Kidney epithelial cell (primary cell): ENCODE data around the gene MADCAM1. TPM values are rescaled to one million over a fixed set of nuclear protein-coding genes. Genes with fewer than 3 reads are reported as not detected.

Experiments
- DNase-seq: peaks from one replicate; pipeline ENCODE4 v3.0.0-alpha.2; 2010; ENCODE audit warnings: low read depth
- H3K27me3 ChIP-seq: 2 replicates; pipeline ENCODE4 v1.6.0; 2011; ENCODE audit warnings: low read length; ENCODE audit not compliant: control insufficient read depth, insufficient read depth
- H3K36me3 ChIP-seq: 2 replicates; pipeline ENCODE4 v1.5.1; 2011; ENCODE audit warnings: low read length; ENCODE audit not compliant: control insufficient read depth, insufficient read depth
- H3K4me3 ChIP-seq: 2 replicates; pipeline ENCODE4 v1.5.1; 2011; ENCODE audit warnings: low read depth, mild to moderate bottlenecking, control low read depth, low read length
- CTCF ChIP-seq: IDR thresholded peaks from 2 replicates; pipeline ENCODE4 v1.5.1; 2011; ENCODE audit warnings: mild to moderate bottlenecking, moderate library complexity, low read length, control low read depth, inconsistent platforms; ENCODE audit not compliant: insufficient read depth, poor library complexity, severe bottlenecking
- total RNA-seq: library from RNA; depleted of rRNA; stranded (reverse); fragments of >200 nt; gene quantifications from 2 replicates; pipeline ENCODE4 v1.2.3, GENCODE V29; 2015

The MADCAM1 gene
- total RNA-seq, 1 donor from 2014 or later, result 0.46 TPM

GRCh38 chr19:489418-490196, 6.7 kb upstream of the MADCAM1 start:
- TF ChIP-seq CTCF, result no peak
- no peak for DNase-seq
- H3K4me3 ChIP-seq, result peak overlapping the region; percentile 88

GRCh38 chr19:491146-491741, 5.0 kb upstream of the MADCAM1 start:
- Histone ChIP-seq H3K27me3 (peaks cover 9% of the 10 kb centered on the region), H3K4me3 (no peak overlapping the region), H3K36me3 (no peaks in the 10 kb centered on the region)
- no peak for TF ChIP-seq CTCF
- no peak for DNase-seq

More at GRCh38 chr19:489418-490196, 6.7 kb upstream of the MADCAM1 start:
- peaks cover 9% of the 10 kb centered on the region for H3K27me3 ChIP-seq
- H3K36me3 ChIP-seq, result no peaks in the 10 kb centered on the region

GRCh38 chr19:492091-492531, 4.2 kb upstream of the MADCAM1 start:
- no peak for DNase-seq
- Histone ChIP-seq H3K36me3 (no peaks in the 10 kb centered on the region), H3K4me3 (no peak overlapping the region), H3K27me3 (peaks cover 11% of the 10 kb centered on the region)
- TF ChIP-seq CTCF, result no peak

- no peak for TF ChIP-seq CTCF
- H3K4me3 ChIP-seq, result no peak overlapping the region
- H3K36me3 ChIP-seq, result no peaks in the 10 kb centered on the region
- no peak for DNase-seq
- H3K27me3 ChIP-seq, result peaks cover 24% of the 10 kb centered on the region
These were observed 2.7 kb upstream of the MADCAM1 start for GRCh38 chr19:493391-494170.

- H3K27me3 ChIP-seq, result peaks cover 32% of the 10 kb centered on the region
- no peak for TF ChIP-seq CTCF
- H3K4me3 ChIP-seq, result no peak overlapping the region
- DNase-seq, result no peak
- no peaks in the 10 kb centered on the region for H3K36me3 ChIP-seq
These were observed 1.9 kb upstream of the MADCAM1 start for GRCh38 chr19:494171-495080.
